Epithelial cell of esophagus (primary cell): ENCODE measurements around the gene OR6V1.

ENCODE experiments used
- DNase-seq: peaks from one replicate; pipeline ENCODE4 v3.0.0; 2010; ENCODE audit warnings: low read depth
- H3K4me3 ChIP-seq: 2 replicates; pipeline ENCODE4 v1.5.1; 2011; ENCODE audit warnings: mild to moderate bottlenecking, low read length, control low read depth
- TF ChIP-seq, protein P1 (sequence below): IDR thresholded peaks from 2 replicates; pipeline ENCODE4 v1.5.1; 2011; ENCODE audit warnings: low read depth, mild to moderate bottlenecking, low read length, control low read depth, inconsistent platforms; ENCODE audit not compliant: insufficient read depth; ENCODE audit errors: missing control alignments

The OR6V1 gene, protein sequence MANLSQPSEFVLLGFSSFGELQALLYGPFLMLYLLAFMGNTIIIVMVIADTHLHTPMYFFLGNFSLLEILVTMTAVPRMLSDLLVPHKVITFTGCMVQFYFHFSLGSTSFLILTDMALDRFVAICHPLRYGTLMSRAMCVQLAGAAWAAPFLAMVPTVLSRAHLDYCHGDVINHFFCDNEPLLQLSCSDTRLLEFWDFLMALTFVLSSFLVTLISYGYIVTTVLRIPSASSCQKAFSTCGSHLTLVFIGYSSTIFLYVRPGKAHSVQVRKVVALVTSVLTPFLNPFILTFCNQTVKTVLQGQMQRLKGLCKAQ

DNA sequence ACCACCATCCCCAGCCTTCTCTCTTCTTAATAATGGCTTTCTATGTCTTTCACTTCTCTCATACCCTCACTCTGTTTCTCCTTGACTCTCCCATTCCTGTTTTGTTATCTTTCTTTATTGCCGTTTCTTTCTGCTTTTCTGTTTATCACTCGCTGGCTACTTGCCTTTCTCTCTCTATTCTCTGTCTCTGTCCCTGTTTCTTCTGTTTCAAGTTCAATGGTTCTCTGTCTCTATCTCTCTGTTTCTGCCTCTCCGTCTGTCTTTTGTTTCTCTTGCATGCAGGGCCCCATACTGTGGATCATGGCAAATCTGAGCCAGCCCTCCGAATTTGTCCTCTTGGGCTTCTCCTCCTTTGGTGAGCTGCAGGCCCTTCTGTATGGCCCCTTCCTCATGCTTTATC is at the start of gene OR6V1:
Gene OR6V1 (plus strand): TSS at position 301 of the 400 bp plus-strand sequence. CDS start 0 bp downstream, at position 301.
- no peak within 1 kb of the TSS for H3K4me3 ChIP-seq
- TF ChIP-seq, protein P1, sequence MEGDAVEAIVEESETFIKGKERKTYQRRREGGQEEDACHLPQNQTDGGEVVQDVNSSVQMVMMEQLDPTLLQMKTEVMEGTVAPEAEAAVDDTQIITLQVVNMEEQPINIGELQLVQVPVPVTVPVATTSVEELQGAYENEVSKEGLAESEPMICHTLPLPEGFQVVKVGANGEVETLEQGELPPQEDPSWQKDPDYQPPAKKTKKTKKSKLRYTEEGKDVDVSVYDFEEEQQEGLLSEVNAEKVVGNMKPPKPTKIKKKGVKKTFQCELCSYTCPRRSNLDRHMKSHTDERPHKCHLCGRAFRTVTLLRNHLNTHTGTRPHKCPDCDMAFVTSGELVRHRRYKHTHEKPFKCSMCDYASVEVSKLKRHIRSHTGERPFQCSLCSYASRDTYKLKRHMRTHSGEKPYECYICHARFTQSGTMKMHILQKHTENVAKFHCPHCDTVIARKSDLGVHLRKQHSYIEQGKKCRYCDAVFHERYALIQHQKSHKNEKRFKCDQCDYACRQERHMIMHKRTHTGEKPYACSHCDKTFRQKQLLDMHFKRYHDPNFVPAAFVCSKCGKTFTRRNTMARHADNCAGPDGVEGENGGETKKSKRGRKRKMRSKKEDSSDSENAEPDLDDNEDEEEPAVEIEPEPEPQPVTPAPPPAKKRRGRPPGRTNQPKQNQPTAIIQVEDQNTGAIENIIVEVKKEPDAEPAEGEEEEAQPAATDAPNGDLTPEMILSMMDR: no peak
- no peak for DNase-seq

DNA sequence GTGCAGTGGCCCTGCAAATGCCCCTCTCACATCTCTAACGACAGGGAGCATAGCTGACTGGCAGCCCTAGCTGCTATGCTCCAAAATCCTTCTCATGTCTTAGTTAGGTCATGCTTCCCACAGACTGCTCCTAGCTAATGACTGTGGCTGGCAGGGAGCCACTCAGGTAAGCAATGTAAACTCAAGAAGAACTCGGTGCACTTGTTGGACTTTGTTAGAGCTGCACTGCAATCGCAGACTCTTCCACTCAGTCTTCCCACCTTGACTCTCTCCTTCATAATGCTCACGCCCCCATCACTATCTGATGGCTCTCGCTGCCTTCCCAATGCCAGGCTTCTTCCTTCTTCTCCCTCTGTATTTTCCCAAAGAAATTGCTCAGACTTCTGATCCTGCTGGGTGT is 49.2 kb upstream of the OR6V1 start:
- TF ChIP-seq, protein P1: no peak
- no peak overlapping the region for H3K4me3 ChIP-seq
- no peak for DNase-seq

DNA sequence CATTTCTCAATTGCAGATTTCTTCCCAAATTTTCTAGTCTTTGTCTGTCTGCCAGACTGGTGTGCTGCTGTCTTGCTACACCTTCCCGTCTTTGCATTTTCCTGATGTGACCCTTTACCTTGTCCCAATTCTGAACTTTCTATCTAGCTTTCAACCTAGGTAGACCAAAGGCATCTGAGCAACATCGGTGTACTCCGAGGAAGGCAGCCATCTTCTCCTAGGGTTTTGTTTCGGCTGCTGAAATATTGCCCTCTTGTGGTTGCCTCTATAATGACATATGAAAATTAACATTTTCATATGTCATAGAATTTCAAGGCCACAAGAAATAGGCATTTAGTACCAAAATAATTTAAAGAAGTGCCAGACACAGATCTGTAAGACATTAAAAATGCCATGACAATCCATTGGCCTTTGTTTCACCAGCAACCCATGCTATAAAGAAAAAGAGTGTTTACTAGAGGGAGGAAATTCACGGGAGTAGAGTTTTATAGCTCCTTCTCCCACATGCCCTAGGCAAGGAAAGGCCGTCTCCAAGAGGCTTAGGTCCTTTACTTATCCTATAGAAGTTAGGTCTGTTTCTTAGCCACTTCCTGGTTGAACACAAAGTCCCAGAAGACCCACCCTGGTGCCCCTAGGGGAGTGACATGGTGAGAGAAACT is 48.6 kb upstream of the OR6V1 start:
- peak overlapping the region; percentile 6 for H3K4me3 ChIP-seq
- DNase-seq: peak; percentile 59
- TF ChIP-seq, protein P1: peak; percentile 75

DNA sequence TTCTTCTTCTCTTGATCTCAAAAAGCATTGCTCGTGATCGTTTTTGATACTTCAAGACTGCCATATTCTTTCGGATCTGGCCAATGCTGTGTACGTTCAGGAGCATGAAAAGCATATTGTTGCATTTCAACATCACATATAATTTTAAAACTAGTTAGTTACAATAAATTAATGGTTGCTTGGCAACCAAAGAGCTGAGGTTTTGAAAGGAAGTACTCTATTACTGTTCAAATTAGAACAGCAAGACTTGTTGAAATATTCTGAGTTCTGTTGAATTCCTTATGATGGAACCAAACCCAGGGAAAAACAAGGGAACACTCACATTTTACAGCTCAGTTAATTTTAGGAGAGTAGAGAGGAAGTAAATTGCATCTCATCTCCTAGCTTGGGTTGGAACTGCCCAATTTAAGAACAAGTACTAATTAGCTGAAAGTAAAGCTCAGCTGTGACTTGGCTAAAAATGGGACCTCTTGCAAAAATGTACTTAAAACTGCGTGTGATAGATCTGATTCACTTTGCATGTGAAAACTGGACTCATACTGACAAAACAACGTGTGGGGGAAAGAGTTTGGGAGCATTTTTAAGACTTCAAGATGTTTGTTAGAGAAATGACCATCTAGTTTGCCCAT is 46.4 kb upstream of the OR6V1 start:
- no peak for DNase-seq
- TF ChIP-seq, protein P1: no peak
- no peak overlapping the region for H3K4me3 ChIP-seq

DNA sequence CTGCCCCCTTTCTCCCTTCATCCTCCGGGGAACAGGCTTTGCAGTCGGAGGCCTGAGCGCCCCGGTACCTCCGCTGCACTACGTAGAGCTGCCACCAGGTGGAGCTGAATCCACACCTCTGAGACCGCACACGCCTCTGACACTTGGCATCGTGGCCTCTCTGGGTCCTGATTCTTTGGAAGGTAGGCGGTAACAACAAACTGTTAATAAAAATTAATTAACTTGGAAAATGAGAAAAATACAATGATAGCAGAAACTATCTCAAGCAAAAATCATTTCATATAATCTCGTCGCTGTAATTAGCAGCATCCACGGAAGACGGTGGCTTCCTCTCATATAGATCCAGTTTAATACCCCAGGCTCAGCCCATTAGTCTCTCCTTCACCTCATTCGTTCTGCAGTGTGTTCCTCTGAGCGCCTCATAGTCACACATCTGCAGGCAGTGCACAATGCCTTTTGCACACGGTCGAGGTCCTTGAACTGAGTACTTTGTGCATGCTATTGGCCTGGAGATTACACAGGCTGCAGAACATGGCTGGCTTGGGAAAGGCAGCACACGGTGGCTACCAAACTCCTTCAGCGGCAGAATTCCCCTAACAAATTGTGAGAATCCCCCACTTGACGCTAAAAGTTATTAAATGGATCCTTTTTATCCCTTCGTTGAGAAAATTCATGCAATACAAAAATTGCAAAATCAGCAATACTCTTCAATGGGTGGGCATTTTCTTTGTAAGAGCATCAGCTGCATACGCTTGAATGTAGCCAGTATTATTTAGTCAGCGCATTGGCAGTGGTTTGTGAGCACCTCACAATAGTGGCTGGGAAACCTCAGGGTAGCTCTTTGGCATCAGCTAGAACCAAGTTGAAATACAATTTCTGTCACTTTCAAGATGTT is 43.9 kb upstream of the OR6V1 start:
- TF ChIP-seq, protein P1: peak; percentile 97
- H3K4me3 ChIP-seq: no peak overlapping the region
- peak; percentile 74 for DNase-seq

DNA sequence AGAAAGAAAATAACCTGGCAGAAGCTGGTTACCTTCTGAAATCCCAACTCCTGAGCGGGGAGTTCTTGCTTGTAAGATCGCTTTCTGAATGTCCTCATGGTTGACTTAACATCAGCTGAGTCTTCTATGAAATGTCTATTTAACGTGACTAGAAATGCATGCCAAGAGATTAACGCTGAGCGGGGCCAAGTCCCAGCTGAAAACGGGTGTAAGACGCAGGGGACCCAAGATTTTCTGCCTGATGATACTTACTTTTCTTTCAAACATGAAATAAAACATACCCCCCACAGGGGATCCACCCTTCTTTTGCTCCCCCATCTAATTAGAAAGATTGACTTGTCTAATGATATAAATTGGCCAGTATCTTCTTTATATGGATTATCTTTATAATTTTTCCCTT is 40.1 kb upstream of the OR6V1 start:
- TF ChIP-seq, protein P1: no peak
- no peak for DNase-seq

More for the DNA sequence above, 40.1 kb upstream of the OR6V1 start:
- H3K4me3 ChIP-seq: no peak overlapping the region
